CD4-positive, alpha-beta T cell treated with Interferon alpha-2 for 1 hour (primary cell): ENCODE results near the gene EPHB1.

Experiments used
- DNase-seq, 2 donors: peaks; one replicate each; pipeline ENCODE4 v3.0.0-alpha.2; 2020 to 2022

The EPHB1 gene

DNA sequence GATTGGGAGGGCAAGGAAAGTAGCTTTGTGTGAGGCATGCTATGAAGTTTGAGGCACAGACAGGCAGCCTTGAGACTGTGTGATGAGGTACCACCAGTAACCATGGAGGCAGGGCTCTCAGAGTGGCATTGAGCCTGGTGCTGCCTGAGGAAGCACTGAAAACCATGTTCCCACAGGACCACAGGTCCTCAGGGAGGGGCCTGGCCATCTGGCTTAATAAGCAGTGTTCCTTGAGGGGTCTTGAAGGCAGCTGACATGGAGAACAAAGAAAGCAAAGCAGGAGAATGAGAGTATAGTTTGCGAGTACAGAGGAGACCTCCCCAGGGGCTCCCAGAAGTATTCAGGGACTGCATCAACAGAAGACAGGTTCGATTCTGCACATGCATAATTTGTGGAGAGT lies 346.6 kb downstream of the EPHB1 start:
- no peak for DNase-seq

DNA sequence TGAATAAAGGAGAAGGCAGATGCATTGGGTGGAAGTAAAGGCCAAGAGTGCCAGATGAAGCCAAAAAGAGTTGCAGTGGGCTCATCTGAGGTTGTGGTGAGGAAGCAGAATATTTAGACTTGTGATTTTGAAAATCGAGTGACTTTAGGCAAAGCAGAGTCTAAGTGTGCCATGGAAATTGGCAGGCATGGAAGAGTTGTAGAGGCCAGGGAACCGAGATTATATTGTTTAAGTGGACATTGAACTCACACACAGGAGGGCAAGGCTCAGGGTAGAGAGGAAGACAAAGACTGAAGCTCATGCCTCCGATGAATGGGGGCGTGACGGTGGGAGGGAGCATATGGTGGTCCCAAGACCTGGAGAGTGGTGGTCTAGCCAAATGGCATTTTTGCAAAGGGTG lies 347.5 kb downstream of the EPHB1 start:
- DNase-seq = no peak

DNA sequence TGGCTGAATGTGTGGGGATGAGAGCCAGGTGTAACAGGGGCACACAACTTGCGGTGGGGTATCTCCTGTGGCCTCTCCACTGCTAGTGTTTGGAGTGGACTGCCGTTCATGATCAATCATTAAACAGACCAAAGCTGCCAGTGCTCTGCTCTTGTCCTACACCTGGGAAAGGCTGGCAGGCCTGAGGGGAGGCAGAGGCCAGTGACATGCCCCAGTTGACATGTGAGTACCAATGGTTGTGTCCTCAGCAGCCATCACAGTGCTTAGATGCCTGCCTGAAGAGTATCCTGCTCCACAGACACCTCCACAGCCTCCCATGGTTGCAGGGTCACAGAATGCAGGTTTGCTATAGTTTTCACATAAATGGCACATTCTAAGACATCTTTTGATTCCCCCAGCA lies 348.4 kb downstream of the EPHB1 start:
- no peak for DNase-seq

DNA sequence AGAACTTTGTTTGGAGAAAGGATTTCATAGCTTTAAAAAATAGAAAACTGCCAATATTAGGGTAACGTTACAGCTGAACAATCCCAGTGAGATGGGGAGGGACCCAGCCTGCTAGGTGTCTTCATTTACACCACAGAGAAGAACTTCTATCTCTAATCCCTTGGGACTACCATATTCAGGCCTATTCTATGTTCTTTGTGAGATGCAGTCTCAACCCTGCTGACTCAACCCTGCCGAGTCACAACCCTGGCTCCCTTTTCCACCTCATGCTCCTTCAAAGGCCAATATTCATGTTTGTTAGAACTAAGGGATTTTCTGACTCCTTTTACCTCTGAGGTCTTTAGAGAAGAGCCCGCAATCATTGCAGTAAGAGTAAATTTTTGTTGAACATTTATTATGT lies 350.5 kb downstream of the EPHB1 start:
- no peak for DNase-seq

DNA sequence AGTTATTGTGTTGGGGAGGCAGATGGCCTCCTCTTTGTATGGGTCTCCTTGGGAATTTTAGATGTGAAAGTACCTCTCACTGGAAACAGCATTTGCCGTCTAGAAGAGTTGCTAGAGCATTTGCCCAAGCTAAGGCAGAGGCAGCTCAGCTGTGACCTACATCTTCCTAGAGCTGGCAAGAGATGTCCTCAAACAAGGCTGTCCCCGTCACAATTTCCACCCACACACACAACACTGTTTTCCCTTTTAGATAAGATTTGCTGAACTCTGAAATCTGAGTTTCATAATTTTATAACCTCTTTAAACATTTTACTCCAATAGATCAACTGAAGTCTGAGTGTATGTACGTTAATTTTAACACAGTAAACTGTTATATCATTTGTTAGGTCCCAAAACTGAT lies 352.6 kb downstream of the EPHB1 start:
- no peak for DNase-seq

DNA sequence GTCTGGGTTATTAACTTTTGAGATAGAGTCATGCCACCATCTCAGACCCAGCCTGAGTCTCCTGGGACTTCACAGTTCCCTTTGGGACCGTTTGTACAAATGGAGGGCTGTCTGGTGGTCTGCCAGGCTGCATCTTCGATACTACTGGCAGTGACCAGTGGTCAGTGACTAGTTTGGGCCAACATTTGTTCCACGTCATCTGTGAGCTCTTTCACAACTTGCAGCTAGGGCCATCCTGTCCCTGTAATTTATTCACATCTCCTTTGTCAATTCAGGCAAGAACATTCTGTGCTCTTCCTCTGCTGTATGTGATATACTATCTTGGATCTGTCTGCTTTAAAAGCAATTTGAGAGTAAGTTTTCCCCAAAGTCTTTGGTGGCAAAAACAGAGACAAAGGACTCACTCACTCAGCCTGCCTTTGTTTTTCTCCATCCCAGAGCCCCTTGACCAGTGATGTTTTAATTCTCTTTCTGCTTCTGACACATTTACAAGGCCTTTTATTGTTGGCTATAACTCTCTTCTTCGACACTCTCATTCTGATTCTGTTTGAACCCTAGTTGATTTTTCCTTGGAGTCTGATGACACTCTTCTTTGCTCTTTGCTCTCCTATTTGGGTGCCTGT lies 353.4 kb downstream of the EPHB1 start:
- DNase-seq = no peak

DNA sequence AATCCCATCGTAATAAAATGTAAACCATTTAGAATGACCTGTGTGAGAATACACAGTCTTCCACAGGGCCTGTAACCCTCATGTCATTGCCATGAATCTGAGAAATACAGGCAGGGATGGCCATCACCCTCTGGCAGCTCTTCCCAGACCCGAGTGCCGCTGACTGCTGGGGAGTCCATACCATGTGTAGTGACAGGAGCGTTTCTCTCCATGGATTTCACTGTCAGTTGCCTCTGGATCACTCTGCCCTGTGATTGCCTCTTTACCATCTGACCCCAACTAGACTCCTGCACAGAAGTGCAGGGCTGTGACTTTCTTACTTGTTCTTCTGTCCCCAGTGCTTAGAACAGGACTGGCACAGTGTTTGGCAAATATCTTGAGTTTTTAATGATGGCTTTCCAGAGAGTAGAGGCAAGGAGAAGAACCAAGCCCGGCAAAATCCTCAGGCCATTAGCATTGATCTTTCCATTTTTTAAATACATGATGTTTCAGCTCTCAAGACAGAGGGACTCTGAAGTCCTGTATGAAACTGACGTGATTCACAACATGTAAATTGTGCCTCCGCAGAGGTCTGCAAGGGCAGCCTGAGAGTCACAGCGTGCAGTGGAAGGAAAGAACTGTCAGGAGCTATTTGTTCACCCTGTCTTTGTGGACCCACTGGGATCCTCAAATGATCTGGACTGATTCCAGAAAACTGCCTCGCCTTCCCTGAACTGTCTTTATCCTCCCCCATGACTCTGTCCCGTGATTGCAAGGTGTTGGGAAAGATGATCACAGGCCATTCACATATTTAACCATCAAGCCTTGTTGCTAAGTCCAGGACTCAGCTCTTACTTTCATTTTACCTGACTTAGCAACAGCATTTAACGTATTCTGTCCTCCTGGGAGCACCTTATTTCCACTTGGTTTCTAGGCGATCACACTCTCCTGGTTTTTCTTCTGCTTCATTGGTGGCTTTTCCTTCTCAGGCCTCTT lies 354.9 kb downstream of the EPHB1 start:
- no peak for DNase-seq

DNA sequence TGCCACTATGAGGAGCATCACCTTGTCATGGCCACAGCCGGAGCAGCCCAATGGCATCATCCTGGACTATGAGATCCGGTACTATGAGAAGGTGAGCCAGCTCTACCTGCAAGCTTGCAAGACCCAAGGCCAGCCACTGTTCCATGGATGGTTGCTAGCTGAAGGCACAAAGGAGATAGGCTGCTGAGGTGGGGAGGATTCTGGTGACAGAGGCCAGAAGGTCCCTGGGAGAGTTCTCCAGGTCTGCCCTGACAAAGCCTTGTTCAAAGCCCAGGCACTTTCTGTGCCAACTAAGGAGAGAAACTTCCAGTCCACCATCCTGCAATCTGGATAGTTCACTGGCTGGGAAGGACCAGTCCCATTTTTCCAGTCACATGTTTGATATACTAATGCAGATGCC lies 359.1 kb downstream of the EPHB1 start:
- DNase-seq = no peak

DNA sequence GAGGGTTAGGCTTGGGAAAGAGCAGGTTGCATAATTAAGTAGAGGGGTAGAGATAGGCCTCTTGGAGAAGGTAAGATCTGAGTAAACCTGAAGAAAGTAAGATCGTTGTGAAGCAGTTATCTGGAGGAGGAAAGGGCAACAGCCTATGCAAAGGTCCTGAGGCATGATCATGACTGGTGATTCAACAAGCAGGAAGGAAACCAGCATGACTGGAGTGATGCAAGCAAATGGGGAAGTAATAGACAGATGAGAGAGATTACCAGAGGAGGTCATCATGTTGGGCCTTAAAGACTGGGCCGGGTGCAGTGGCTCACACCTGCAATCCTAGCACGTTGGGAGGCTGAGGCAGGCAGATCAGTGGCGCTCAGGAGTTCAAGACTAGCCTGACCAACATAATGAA lies 360.2 kb downstream of the EPHB1 start:
- DNase-seq = no peak

DNA sequence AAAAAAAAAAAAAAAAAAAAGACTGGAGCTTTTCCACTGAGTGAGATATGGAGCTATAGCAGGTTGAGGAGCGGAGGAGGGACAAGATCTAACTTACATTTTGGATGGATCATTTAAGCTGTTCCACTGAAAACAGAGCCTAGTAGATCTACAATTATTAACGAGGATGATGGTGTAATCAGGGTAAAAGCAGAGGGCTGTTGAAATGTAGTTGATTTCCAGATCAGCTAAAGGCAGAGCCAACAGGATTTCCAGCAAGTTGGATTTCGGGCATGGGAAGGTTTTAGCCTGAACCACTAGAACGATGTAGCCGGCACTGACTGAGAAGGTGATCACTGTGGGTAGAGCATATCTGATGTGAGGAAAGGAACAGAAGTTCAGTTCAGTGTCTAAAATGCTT lies 360.7 kb downstream of the EPHB1 start:
- no peak for DNase-seq

DNA sequence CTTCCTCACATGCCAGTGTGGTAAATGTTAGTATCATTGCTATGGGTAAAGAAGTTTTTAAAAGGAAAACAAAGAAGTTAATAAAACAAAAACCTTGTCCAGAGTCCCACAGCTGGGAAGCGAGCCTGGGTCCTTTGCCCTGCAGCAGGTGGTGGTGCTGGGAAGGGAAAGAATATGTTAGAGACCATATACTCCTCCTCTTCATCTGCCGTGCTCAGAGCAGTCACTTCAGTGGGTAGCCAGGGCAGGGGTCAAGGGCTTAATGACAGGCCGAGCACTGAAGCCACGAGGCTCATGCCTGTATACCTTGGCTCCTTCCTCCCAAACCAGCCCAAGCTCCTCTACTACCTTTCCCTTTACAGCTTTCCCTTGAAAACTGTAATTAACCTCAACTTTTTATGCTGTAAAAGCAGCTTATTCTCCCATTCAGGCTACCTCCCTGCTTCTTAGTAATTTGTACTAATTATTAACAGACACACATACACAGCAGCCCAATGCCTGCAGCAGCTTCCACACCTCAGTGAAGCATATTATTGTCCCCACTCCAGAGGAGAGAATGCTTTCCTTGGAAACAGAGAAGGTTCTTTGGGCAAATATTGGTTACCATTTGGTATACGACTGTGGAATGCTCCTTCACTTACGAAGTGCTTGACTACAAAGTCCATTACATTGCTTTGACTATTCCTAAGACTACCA lies 362.1 kb downstream of the EPHB1 start:
- DNase-seq = no peak

DNA sequence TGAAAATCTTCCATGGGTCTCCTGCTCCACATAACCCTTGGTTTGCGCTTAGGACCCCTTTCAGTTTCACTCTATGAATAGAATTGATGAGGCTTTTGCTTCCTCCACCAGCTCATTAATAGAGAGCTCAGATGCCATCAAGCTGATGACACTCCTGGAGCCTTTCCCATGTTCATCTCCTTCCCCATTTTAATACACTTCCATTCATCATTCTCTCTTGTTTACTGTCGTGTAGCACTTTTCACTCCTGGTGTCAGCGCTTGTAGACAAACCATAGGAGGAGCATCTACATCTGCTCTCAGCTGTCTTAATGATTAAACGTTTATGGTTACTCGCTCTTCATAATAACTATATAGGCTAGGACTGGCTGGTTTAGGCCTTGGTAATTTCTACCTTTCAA lies 363.5 kb downstream of the EPHB1 start:
- no peak for DNase-seq

DNA sequence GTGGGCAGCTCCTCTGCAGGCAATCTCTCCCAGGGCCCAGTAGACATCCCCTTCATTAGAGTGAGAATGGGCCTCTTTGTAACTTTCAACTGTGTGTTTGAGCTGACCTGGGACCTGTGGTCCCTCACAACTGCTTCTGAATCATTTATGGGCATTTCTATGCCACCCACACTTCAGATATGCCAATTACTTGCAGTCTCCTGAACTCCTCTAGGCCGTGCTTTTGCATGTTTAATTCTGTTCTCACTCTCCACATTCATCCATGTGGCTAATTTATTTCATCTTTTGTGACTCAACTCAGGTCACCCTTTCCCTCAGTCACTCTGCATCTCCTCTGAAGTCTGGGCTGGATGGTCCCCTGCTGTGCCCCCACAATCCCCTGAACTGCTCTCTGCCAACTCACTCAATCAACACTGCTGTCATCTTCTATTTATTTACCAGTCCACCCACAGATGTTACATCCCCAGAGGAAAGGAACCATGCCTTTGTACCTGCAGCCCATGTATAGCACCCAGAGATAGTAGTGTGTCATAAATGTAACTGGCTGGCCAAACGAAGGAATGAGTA lies 364.7 kb downstream of the EPHB1 start:
- DNase-seq = no peak

DNA sequence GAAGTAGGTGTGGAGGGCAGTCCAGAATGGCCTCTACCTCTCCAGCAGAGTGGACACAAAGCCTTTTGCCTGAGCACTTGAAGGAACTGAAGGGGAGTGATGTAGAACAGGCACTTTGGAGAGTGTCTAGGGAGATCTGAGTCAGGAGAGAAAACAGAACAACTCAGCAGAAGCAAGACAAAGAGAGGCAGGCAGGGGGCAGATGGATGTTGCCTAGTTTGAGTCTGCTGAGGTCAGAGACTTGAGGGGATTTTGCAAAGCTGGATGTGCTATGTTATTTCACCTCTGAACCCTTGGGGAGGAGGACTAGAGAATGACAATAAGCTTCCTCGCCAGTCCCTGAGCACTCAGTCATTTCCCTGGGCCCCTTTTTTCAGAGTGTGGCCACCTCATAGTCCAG lies 366.4 kb downstream of the EPHB1 start:
- no peak for DNase-seq

DNA sequence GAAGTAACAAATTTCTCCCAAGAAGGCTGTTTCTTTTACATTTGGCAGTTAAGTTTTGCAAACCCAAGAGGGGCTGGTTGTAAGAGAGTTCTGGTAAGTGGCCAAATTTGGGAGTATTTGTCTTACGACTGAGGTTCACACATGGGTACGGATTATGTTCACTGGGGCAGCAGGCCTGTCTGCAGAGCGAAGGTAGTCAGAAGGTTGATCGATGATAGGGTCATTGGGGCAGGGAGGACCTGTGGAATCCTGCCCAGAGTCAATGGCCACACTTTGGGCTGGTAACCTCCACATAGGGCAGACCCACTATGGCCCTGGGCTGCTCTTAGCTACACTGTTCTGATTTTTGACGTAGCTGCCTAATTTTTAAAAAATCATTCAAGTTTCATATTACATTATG lies 368.6 kb downstream of the EPHB1 start:
- no peak for DNase-seq

DNA sequence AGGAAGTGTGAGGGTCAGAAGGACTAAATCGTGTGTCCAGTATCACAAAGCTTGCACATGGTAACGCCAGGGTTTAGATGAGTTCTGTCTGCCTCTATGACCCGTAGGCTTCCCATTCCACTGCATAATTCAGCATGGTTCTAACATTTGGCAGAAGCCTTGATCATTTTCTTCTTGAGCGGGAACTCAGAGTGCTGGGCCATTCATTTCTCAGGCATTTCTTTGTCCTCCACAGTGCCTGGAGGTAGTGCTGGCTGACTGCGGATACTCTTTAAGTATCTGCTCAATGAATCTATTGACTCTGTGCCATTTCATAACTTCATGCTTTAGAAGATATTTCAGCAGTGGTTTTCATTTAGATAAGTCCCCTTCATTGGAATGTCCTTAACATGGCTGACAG lies 370.2 kb downstream of the EPHB1 start:
- DNase-seq = no peak

DNA sequence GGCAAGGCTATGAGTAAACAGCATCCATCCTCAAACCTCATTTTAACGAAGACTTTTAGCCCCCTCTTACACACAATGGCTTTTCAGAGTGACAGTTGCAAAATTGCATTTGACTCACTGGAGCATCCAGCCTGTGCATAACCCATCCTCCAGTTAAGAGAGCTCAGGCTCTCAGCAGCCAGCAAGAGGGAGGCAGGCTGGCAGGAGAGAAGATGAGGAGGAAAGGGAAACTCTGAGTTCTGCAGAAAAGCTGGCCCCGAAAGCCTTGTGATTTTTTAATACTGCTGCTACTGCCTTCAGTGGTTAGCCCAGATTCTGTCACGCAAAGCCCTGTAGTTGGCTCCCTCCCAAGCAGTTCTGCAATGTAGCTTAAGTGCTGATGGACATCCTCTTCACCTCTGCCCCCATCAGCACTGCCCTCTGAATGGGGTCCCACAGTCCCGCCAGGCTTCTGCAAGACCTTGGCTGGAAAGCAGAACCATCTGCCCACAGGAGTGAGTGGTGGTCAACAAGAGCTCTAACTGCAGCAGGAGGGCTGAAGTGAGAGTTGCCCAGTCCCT lies 371.3 kb downstream of the EPHB1 start:
- no peak for DNase-seq

DNA sequence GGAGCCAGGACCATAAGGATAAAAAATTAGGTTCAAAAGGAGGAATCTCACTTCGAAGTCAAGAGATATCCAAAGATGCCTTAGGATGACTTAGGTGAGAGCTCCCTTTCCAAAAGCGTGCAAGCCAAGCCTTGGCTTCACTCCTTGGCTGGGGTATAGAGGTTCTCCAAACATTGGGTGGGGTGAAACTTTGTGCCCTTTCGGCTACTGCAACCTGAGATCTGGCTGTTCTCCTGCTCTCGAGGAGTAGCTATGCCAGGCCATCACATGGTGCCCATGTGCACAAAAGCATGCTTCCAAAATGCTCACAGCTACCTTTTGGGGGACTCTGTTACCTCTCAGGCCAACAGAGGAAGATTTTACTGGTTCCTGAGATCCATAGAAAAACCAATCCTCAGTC lies 373.8 kb downstream of the EPHB1 start:
- DNase-seq = no peak

DNA sequence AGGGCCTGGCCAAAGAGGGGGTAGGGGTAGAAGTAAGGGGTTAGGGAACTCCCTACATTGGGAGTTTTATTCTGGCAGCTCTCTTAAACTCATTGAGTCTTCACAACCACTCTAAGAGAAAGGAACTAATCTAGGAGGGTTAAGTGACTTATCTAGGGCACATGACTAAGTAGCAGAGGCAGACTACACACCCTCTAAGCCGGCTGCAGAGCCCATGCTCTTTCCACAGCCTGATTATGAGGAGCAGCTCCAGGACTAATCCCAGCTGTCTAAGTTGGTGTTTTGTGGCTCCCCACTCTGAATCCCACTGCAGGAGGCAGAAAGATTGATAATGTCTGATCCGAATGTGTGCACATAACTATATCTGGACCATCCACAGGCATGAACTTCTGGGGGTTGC lies 374.6 kb downstream of the EPHB1 start:
- no peak for DNase-seq

DNA sequence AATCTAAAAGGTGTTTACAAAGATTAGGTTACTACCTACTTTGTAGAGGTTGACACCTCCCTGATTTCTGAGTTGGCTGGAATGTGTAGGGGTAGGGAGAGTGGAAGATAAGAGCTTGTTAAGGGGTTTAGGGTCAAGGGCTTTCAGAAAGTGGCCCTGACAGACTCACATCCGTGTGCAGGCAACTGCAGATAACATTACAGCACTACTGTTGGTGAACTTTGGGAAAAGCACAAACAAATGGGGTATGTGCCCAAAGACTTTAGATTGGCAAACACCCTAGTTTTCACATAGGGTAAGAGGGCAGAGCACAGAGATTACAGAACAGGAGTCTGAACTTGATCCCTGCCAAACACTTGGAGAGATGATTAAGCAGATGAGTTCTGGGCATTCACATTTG lies 375.7 kb downstream of the EPHB1 start:
- DNase-seq = no peak

DNA sequence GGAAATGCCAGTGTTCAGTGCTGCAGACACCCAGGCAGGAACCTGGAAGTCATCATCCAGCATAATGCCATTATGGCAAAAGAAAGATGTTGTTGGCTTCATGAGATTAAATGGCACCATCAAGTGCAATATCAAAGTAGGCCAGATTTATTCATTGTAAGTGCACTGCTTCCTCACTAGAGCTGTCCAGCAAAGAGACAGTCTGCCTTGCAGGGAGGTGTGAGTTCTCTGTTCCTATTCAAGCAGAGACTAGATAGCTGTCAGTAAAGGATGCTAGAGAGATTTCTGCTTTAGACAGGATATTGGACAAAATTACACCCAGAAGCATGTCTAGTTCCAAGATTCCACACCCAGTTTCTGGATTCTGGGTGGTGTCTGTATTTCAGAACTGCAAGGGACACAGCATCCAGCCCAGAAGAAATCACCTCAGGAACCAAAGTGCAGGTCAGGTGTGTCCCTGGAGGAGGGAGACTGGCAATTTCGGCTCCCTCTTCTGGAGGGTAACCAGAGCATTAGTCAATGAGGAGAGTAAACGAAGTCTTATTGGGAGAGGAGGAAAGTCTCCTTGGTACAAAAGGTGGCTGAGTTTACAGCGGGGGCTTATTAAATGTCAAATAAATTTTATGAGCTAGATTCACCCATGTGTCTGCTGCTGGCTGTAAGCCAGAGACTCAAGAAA lies 377.3 kb downstream of the EPHB1 start:
- no peak for DNase-seq

DNA sequence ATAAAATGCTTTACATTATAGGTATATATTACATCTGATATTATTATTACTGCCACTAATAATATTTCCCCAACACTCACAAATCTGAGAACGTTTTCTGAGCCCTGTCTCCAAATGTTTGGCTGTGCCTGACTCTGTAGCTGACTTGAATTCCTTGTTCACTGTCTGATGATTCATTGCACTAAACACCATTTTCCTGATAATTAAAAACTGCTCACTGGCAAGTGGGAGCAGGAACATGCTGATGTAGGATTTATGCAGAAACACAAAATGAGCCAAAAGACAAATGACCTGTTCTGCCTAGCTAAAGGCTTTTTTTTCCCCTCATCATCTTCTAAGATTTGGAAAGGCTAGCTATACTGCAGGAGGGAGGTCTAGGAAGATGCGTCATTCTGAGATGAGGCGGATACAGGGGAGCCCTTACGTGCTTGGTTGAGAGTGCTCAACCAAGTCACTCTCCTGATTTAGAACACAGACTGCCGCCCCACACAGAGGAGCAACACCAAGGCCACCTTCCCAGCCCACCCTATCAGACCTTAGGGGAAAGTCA lies 380.7 kb downstream of the EPHB1 start:
- no peak for DNase-seq
